ENCODE measurements around the gene R3HDM2.
"Not testable (repeated sequence)": the region's sequence is repeated elsewhere in the genome, so short reads cannot be mapped to it uniquely, and the experiment has no call there.

R3HDM2 gene

DNA sequence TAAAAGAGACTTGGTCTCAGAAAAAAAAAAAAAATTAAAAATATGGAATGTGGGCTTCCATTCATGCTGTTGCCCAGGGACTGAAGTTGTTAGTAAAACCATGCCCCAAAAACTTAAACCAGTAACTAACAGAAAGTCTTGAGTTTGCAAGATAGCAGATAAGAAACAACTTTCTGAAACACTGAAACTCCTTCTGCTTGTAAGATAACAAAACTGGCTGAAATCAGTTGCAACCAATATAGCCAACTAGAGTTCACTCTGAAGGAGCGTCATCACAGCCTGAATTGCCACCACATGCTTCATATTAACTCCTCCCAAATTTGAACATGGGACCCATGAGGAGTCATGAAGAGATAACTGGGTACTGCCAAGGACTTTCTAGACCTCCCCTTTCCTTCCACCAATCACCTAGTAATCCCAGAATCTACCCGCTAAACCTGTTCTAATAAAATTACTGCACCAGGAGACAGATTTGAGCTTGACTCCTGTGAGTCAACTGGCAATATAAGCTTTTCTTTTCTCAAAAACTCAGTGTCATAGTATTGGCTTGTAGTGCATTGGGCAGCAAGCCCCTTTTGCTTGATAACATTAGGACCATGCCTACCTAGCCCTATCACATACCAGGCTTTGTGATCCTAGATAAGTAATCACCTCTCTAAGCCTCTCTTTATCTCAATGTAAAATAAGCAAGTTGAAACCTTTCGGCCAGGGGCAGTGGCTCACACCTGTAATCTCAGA is 53.6 kb downstream of the R3HDM2 start:
- no peak for DNase-seq (ENCODE audit: low read depth in 3 of 3)

DNA sequence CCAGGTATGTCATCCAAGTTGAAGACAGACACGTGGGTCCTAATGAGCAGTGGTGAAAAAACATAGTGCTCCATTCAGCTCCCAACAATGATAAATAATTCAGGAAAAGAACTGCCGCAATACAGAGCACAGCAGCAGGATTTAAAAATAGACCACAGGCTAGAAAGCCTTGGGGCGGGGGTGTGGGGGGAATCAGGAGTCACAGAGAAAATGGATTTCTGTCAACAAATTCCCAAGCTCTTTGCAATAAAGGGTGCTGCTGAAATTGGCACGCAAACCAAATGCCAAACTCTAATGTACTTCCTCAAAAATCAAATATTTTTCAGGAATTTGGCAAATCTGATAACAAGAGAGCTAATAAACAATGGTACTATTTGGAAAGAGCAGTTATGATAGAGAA is 58.6 kb downstream of the R3HDM2 start:
- no peak for DNase-seq (ENCODE audit: low read depth in 3 of 3)

DNA sequence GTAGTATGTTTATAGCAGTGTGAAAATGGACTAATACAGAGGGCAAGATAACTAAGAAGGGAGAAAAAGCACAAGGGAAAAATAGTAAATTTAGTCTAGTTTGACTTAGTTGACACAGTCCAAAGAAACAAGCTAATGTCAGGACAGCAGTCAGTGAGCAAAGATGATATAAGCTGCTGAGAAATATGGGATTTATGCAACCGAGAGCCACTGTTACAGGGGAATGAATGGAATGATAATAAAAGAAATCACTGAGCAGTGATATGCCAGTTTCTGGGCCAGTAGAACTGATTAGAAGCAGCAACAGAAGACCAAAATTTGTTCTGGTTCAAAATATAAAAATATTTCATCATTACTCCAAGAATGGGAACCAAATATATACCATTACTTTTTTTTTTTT is 60.1 kb downstream of the R3HDM2 start:
- no peak for DNase-seq (ENCODE audit: low read depth in 3 of 3)

DNA sequence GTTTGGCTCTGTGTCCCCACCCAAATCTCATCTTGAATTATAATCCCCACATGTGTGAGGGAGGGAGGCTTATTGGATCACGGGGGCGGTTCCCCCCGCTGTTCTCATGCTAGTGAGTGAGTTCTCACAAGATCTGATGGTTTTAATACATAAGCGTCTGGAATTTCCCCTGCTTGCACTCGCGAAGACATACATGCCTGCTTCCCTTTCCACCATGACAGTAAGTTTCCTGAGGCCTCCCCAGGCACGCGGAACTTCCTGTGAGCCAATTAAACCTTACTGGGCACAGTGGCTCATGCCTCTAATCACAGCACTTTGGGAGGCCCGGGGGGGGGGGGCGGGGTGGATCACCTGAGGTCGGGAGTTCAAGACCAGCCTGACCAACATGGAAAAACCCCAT is 60.8 kb downstream of the R3HDM2 start:
- DNase-seq (ENCODE audit: low read depth in 3 of 3): no peak

DNA sequence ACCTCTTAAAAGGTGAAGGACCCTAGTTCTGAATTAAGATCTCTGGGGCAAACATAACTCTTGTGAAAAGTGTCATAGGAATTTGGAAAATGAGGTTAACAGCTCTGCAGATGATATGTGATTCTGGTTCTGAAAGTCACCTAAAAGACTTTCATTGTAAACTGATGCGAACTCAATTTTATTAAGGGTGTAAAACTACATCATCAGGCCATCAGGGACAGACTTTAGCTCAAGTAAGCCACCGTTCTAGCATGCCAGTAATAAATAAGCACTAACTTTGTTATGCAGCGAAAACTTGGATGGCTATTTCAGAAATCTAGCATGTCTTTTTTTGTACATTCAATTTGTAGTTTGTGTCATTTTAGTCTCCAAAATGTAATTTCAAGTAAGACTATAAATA is 61.6 kb downstream of the R3HDM2 start:
- no peak for DNase-seq (ENCODE audit: low read depth in 3 of 3)

DNA sequence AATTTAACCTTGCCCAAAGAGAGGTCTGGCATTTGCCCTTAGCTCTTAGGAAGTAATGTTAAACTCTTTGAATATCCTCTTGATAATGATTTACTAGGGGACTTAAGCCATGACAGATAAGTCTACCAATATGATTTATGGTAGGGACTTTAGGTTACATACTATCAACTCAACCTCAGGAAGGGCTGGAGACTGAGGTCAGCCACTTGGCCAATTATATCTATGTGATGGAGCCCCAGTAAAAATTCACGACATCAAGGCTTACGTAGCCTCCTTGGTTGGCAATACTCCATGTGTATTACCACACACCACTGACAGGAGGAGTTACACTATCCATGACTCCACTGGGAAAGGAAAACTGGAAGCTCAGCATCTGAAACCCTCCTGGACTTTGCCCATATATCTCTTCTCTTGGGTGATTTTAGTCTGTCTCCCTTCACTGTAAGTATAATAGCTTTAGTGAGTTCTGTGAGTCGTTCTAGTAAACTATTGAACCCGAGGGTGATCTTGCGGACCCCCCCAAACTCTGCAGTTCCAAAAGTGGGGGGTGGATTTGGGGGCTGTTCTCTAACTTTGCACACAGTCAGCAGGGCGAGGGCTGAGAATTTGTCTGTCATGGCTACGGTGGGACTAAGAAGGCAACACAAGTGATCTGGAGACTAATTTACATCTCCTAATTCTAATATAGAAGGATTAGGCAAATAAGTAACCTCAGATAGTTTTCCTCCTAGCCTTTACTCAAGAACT is 62.3 kb downstream of the R3HDM2 start:
- DNase-seq (ENCODE audit: low read depth in 3 of 3): no peak

DNA sequence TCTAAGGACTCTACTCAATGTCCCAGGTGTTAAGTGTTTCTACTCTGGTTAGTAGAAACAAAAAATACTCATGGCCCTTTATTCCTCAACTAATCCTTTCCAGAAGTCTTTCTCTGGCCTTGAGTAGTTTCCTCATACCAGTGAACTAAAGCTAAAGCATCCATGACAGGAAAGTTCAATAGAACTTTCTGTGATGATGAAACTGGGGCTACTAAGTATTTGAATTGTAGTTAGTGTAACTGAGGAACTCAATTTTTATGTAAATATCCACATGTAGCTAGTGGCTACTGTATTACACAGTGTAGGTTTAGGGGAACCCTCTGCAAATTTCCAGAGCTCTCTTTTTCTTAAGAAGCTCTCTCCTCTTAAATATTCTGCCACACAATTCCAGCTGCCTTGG is 63.7 kb downstream of the R3HDM2 start:
- DNase-seq (ENCODE audit: low read depth in 3 of 3): no peak

DNA sequence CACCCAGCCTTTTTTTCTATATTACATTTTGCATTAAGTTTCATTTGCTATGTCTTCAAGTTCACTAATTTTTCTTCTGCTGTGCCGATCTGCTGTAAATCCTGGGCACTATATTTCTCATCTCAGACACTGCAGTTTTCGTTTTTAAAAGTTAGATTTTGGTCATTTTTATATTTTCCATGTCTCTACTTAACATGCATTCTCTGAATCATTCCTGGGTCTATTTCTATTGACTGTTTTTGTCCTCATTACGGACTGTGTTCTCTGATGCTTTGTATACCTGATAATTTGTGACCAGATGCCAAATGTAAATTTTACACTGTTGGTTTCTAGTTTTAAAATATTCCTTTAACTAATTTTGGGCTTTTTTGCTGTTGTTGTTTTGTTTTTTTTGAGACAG is 64.5 kb downstream of the R3HDM2 start:
- no peak for DNase-seq (ENCODE audit: low read depth in 3 of 3)

DNA sequence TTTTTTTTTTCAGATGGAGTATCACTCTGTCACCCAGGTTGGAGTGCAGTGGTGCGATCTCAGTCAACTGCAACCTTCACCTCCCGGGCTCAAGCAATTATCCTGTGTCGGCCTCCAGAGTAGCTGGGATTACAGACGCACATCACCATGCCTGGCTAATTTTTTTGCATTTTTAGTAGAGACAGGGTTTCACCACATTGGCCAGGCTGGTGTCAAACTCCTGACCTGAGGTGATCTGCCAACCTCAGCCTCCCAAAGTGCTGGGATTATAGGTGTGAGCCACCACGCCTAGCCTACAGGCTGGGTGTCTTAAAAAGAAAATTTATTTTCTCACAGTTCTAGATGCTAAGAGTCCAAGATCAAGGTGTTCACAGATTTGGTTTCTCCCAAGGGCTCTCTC is 66.7 kb downstream of the R3HDM2 start:
- not testable (repeated sequence) for DNase-seq (ENCODE audit: low read depth in 3 of 3)

DNA sequence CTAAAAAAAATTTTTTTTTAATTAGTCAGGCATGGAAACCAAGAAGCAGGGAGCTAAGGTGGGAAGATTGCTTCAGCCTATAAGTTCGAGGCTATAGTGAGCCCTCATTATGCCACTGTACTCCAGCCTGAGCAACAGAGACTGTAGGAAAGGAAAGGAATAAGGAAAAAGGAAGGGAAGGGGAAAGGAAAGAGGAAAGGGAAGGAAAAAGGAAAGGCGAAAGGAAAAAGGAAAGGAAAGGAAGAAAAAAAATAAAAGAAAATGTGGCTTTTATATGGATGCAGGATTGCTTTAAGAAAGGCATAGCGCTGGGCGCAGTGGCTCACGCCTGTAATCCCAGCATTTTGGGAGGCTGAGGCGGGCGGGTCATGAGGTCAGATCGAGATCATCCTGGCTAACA is 70.4 kb downstream of the R3HDM2 start:
- no peak for DNase-seq (ENCODE audit: low read depth in 3 of 3)

DNA sequence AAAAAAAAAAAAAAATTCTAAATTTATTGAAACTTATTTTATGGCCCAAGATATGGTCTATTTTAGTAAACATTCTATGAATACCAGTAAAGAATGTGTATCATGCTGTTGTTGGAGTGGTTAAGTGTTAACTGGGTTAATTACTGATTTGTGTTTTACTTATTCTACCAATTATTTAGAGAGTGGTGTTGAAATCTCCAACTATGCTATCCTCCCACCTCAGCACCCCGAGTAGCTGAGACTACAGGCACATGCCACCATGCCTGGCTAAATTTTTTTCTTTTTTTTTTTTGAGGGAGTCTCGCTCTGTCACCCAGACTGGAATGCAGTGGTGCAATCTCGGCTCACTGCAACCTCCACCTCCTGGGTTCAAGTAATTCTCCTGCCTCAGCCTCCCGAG is 72.2 kb downstream of the R3HDM2 start:
- DNase-seq (ENCODE audit: low read depth in 3 of 3): no peak

DNA sequence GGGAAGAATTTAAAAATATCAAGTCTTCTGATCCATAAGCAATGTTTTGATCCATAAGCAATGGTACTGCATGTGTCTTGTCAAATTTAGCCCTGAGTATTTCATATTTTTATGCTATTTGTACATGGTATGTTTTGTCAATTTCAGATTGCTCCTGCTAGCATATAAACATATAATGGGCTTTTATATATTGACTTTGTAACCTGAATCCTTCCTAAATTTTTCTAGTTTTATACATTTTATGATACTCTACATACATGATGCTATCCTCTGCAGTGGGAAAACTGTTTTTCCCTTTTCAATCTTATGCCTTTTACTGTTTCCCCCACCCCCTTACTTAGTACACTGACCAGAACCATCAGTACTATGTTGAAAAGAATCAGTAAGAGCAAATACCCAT is 75.1 kb downstream of the R3HDM2 start:
- no peak for DNase-seq (ENCODE audit: low read depth in 3 of 3)

DNA sequence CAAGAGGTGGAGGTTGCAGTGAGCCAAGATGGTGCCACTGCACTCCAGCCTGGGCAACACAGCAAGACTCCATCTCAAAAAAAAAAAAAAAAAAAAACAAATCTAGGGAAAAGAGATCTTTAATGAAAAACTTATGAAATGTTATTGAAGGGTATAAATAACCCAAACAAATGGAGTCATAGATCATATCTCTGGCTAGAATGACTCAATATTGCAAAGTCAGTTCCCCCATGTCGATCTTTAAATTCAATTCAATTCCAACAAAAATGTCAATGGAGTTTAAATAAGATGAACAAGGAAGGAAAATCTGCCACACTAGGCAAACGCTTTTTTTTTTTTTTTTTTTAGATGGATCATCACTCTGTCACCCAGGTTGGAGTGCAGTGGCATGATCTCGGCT is 78.7 kb downstream of the R3HDM2 start:
- no peak for DNase-seq (ENCODE audit: low read depth in 3 of 3)

DNA sequence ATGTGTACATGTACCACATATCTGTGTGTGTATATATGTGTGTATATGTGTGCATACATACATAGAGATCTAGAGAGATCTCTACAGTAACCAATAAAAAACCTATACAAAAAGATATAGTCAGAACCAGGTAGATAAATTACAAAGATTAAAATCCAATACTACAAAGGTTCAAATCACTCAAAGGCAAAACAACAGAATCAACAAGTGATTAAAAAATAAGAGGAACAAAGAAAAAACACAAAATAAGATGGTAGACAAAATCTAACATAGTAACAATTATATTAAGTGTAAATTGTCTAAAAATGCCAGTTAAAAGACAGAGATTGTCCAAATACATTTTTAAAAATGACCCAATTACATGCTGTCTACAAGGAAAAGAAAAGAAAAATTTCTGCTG is 83.6 kb downstream of the R3HDM2 start:
- no peak for DNase-seq (ENCODE audit: low read depth in 3 of 3)

DNA sequence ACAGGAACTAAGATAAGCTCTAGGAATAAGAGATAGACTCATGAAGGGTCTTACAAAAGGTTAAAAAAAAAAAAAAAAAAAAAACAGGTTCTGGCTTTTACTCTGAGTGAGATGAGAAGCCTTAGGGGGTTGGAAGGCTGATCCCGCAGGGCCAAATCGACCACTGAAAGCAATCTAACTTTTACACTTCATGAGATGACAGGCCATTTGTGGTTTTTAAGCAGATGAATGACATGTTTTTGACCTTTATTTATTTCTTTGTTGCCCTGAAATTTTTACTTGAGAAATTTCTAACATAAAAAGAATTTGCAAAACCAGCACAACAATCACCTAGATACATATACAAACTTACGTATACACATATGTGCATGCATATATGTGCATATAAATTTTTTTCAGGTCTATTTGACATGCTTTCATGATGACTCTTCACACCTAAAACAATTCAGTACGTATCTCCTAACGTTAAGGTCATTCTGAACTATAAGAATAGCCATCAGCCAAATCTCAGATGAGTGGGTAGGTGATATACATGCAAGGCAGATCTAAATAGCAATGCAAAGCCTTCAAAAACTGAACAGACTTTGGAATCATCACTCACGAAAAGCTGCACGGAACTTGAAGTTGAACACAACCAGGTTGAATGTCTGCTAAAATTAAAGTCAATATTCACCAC is 87.0 kb downstream of the R3HDM2 start:
- DNase-seq (ENCODE audit: low read depth in 3 of 3): no peak

DNA sequence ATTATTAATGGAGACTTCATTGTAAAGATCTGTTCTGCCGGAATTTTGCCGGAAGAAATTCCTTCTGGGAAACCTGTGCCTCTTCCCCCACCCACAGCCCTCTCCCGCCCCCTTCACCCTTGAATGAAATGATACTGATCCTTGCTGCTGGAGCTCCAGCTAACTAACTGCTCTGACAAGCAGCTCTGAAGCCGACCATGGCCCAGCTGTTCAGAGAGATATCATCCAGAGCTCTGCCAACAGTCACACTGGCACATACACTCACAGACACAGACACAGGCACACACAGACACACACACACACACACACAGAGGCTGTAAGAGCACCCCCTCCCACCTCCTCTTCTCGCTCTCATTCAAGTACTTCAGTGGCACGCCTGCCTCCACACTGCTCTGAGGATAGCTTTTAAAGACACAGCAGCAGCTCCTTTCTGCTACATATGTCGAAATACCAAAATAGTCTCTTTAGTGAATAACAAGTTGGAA is 88.6 kb downstream of the R3HDM2 start:
- DNase-seq (ENCODE audit: low read depth in 3 of 3): no peak

DNA sequence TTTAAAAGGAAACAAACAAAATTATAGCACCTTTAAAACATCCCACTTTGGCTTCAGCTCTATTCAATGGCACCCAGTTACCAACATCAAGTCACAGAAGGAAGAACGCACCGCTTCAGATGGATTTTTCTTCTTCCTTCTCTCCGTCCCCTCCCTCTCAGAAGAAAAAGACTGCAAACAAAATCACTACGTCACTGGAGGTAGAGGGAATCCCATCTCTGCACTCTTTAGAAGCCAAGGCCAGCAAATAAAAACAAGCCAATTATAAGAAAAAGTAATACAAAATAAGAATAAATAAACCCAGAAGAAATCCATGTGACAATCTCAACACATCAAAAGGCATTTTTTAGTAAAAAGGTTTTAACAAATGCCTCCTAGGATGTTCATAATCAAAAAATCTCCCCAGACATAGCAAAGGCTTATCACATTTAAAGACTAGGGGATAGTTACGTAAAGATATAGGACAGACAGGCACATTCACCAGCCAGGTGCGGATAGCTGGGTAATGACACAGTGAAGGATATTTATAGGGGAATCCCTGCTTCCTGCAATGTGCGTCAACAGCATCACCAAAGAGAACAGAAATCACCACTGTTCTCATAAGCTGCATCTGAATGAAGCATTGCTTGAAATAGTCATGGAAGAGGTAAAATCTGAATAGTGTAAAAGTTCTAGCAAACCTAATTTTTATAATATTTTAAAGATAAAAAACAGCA is 89.4 kb downstream of the R3HDM2 start:
- DNase-seq (ENCODE audit: low read depth in 3 of 3): no peak

DNA sequence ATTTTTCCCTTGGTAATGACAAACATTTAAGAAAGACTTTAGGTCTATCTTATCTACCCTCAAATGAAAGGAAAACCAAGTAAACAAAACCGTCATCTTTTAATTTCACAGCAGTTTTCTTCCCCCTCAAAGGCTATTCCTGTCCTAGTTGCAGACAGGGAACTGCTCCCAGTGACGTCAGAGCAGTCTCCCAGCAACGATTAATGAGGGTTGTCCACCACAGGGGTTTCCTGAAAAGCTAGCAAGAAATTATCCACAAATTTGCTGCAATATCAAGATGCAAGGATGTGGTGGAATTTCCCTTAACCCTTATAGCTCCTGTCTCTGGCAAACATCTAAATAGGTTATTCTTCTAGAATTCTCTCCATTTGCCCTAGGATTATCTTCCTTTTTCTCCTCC is 90.7 kb downstream of the R3HDM2 start:
- no peak for DNase-seq (ENCODE audit: low read depth in 3 of 3)

DNA sequence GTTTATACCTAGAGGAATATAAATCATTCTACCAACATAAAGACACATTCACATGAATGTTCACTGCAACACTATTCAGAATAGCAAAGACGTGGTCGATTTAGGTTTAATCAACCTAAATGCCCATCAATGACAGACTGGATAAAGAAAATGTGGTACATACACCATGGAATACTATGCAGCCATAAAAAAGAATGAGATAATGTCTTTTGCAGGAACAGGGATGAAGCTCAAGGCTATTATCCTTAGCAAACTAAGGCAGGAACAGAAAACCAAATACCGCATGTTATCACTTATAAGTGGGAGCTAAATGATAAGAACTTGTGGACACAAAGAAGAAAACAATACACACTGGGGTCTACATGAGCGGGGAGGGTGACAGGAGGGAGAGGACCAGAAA is 94.5 kb downstream of the R3HDM2 start:
- DNase-seq (ENCODE audit: low read depth in 3 of 3): not testable (repeated sequence)

DNA sequence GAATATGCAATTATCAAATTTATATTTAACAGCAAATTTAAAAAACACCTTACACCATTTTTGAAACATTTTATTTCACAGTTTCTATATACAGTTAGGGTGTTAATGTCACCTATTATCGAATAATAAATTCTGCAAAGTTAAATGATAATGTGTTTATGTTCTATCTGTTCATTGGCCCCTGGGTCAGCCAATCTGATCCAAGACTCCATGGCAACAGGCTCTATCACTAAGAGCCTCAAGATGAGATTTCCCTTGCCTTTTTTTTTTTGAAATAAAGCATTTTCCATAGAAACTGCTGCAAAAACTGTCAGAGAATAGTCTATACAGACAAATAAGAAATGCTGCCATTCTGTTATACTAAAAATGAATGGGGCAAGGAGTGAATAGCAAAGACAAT is 96.6 kb downstream of the R3HDM2 start:
- no peak for DNase-seq (ENCODE audit: low read depth in 3 of 3)

DNA sequence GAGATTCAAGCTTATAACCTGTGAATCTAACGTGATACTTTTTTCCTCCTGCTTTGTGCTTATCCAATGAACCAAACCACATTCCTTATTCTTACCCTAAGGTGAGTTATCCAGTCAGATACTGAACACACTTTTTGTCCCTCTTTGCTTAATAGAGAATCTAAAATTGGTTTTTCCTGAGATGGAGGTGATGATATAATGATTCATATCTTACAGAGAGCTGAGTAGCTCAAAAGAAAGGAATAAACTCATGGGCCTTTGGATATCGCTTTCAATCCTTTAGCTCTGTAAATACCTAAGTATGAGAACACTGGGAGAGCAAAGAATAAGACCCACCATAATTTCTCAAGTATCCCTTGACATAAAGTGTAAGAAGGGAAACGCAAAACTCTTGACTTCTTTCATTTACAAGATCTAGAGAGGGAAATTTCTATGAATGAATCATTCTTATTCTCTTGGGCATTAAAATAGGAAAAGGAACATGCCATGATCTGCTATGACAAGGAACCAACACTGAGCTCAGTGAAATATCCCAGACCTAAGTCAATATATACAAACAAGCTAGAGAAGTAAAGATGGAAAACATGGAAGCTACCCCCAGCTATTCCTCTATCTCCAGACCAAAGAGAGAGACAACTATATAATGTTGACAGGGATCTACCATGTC is 98.1 kb downstream of the R3HDM2 start:
- no peak for DNase-seq (ENCODE audit: low read depth in 3 of 3)

DNA sequence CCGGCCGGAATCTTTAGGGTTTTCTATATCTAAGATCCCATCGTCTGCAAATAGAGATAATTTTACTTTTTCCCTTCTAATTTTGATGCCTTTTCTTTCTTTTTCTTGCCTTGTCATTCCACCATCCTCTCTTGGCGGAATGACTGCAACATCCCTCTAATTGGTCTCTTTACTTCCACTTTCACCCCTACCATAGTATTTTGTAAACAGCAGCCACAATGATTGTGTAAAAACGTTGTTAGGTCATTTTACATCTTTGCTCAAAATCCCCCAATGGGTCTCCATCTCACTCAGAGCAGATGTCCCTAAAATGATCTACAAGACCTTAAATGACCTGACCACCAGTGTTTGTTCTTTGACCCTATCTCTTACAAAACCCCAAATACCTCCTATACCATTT is 99.9 kb downstream of the R3HDM2 start:
- DNase-seq (ENCODE audit: low read depth in 3 of 3): no peak

Measured in stimulated activated CD4-positive, alpha-beta T cell treated with anti-CD3 and anti-CD28 coated beads, TNF-alpha, amount 100 ng/mL, for 4 hours (primary cell).